ENCODE measurements around the gene ACTC1. TPM values are rescaled to one million over a fixed set of nuclear protein-coding genes. Genes with fewer than 3 reads are reported as not detected.
"Not testable (repeated sequence)": the region's sequence is repeated elsewhere in the genome, so short reads cannot be mapped to it uniquely, and the experiment has no call there.

The ACTC1 gene
- total RNA-seq, 2 experiments from 2014 or later: not detected

DNA sequence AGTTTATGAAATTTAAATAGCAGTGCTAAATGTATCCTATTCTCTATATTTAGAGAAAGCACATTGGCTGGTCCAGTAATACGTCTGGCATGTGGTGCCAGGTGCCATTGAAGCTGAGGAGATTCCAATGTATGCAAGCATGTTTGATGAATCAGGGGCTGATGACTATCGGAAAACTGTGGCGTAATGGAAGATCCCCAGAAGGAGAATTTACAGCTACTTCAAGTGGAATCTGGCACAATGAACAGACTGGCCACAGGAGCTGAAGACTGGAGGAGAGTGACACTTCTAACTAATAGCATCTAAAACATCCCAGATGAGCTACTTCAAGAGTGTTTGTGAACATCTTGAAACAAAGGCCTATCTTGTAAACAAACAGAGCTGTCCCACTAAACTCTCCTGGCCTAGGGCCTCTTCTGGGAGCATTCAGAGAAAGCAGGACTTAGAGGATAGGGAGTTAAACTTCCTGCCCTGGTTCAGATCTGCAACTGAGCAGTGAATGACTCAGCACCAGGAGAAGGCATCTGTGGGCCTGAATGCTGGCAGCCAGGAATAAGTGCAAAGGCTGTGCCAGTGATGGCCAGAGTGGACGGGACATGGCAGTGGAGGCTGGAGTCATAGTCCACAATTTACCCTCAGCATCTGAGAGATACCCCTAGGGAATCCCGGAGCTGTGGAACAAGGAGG is 15.2 kb upstream of the ACTC1 start:
- Mint-ChIP-seq H3K4me1 (no peaks in the 10 kb centered on the region), H3K4me3 (no peak overlapping the region), H3K27ac (no peak overlapping the region), H3K27me3 (peaks cover 40% of the 10 kb centered on the region), H3K36me3 (no peaks in the 10 kb centered on the region), H3K9me3 (no peaks in the 10 kb centered on the region)
- DNase-seq: no peak
- POLR2A ChIA-PET: no interaction called here
- no peak for ATAC-seq (ENCODE audit: low read depth)

DNA sequence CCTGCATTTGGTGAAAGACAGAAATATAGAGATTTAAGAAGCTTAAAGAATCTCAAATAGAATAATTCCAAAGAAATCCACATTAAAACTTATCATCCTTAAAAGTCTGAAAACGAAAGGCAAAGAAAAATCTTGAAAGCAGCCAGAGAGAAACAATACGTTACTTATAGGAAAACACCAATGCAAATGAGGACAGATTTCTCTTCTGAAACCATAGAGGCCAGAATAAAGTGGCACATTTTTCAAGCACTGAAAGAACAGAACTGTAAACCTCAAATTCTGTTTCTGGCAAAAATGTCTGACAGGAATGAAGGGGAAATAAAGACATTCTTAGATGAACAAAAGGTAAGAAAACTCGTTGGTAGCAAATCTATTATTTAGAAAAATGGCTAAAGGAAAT is 13.8 kb upstream of the ACTC1 start:
- ATAC-seq (ENCODE audit: low read depth) (no peak), DNase-seq (no peak)
- Mint-ChIP-seq H3K27me3 (peaks cover 39% of the 10 kb centered on the region), H3K36me3 (no peaks in the 10 kb centered on the region), H3K4me3 (no peak overlapping the region), H3K4me1 (no peaks in the 10 kb centered on the region), H3K27ac (no peak overlapping the region), H3K9me3 (no peaks in the 10 kb centered on the region)
- POLR2A ChIA-PET: no interaction called here

DNA sequence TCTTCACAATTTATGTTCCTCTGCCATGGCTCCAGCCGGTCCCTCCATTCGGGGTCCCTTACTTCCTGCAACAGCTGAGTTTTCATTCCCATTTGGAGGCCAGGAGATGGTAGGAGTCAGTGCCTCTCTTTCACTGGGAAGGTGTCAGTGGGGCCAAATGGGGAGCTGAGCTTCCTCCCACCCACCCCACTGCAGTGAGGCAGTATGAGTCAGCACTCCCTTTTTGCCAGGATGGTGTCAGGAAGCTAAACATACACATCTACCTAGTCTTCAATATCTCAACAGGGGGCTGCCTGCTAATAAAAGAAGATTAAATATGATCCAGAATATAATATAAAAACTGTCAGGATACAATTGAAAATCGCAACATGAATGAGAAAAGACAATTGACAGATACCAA is 12.7 kb upstream of the ACTC1 start:
- H3K4me3 Mint-ChIP-seq: no peak overlapping the region
- H3K4me1 Mint-ChIP-seq: no peaks in the 10 kb centered on the region
- peaks cover 32% of the 10 kb centered on the region for H3K27me3 Mint-ChIP-seq
- H3K27ac Mint-ChIP-seq: no peak overlapping the region
- ATAC-seq (ENCODE audit: low read depth) (no peak), DNase-seq (no peak)
- no peaks in the 10 kb centered on the region for H3K36me3 Mint-ChIP-seq
- no peaks in the 10 kb centered on the region for H3K9me3 Mint-ChIP-seq
- POLR2A ChIA-PET: no interaction called here

DNA sequence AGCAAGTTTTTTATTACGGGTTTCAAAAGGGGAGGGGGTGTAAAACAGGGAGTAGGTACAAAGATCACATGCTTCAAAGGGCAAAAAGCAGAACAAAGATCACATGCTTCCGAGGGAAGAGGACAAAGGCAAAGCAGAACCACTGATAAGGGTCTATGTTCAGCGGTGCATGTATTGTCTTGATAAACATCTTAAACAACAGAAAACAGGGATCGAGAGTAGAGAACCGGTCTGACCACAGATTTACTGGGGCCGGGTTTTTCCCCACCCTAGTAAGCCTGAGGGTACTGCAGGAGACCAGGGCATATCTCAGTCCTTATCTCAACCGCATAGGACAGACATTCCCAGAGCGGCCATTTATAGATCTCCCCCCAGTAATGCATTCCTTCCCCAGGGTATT is 11.9 kb upstream of the ACTC1 start:
- H3K4me3 Mint-ChIP-seq; H3K27ac Mint-ChIP-seq; H3K36me3 Mint-ChIP-seq; ATAC-seq (ENCODE audit: low read depth); H3K9me3 Mint-ChIP-seq; POLR2A ChIA-PET; DNase-seq; H3K4me1 Mint-ChIP-seq: not testable (repeated sequence)
- peaks cover 28% of the 10 kb centered on the region for H3K27me3 Mint-ChIP-seq

GRCh38 chr15:34804776-34805175 is 9.4 kb upstream of the ACTC1 start:
- Mint-ChIP-seq H3K4me3 (no peak overlapping the region), H3K27ac (no peak overlapping the region), H3K4me1 (no peaks in the 10 kb centered on the region), H3K9me3 (no peaks in the 10 kb centered on the region), H3K27me3 (peaks cover 26% of the 10 kb centered on the region), H3K36me3 (no peaks in the 10 kb centered on the region)
- POLR2A ChIA-PET: no interaction called here
- ATAC-seq (ENCODE audit: low read depth) (no peak), DNase-seq (no peak)

DNA sequence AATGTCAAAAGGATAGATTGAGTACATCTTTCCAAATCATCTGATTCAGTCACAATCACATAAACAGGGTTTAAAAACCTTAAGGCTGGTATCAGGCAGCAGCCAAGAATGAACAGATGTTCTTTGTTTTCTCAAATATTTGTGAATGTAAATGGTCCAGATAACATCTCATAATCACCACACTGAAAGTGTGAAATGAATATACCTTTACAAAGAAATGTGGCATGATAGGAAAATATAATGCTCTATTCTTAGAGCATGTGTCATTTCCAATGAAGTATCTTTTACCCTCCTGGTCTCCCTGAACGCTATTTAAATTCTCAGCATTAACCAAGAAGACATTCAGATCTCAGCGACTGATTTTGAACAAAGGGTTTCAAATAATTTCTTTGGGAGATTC is 8.8 kb upstream of the ACTC1 start:
- Mint-ChIP-seq H3K4me1 (no peaks in the 10 kb centered on the region), H3K36me3 (no peaks in the 10 kb centered on the region), H3K4me3 (no peak overlapping the region), H3K27ac (no peak overlapping the region), H3K9me3 (no peaks in the 10 kb centered on the region), H3K27me3 (peaks cover 25% of the 10 kb centered on the region)
- no peak for DNase-seq
- ATAC-seq (ENCODE audit: low read depth): no peak
- POLR2A ChIA-PET: no interaction called here

DNA sequence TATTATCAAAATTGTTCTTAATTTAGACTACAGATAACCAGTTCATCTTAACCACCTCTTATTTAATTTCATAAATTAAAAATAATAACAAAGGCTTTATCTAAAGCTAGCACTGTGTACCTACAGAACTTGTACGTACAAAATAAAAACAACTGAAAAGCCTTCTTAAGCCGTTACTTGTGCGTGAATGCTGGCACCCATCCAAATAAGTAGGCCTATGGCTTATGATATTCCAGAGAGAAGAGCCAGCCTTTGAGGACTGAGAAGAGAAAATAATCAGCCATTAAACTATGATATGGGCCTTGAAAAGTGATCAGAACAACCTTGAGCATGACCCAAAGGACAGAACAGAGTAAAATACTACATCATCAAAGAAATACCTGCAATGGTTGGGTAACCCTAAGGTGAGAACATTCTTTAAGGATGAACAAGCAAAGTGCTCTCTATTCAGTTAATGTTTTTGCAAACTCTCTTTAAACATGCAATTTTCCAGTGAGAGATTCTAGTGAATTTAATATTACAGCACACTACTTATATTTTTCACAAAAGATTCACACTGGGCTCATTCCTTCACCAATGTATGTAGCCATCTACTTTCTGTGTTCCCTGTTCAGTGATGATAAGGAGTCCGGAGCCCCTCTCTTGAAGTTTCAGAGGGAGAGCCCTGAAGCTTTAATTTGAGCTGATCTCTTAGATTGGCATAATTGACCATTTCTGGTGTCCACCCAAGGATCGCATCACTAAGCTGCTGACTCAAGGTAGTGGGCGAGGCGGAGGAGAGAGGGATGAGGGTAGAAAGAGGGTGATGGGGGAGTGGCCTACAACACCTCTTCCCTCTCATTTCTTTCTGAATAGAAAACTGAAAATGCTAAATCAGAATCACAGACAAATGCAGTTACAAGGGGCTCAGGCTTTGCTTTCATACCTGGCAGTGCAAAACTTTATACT is 7.7 kb upstream of the ACTC1 start:
- Mint-ChIP-seq H3K4me3 (no peak overlapping the region), H3K36me3 (no peaks in the 10 kb centered on the region), H3K27ac (no peak overlapping the region), H3K27me3 (peaks cover 25% of the 10 kb centered on the region), H3K4me1 (no peaks in the 10 kb centered on the region), H3K9me3 (no peaks in the 10 kb centered on the region)
- DNase-seq (no peak), ATAC-seq (ENCODE audit: low read depth) (no peak)
- POLR2A ChIA-PET: no interaction called here

GRCh38 chr15:34802371-34802770 is 7.0 kb upstream of the ACTC1 start:
- peaks cover 28% of the 10 kb centered on the region for H3K27me3 Mint-ChIP-seq
- POLR2A ChIA-PET: no interaction called here
- no peaks in the 10 kb centered on the region for H3K9me3 Mint-ChIP-seq
- H3K4me3 Mint-ChIP-seq: no peak overlapping the region
- ATAC-seq (ENCODE audit: low read depth): no peak
- no peaks in the 10 kb centered on the region for H3K36me3 Mint-ChIP-seq
- H3K27ac Mint-ChIP-seq: no peak overlapping the region
- no peaks in the 10 kb centered on the region for H3K4me1 Mint-ChIP-seq
- DNase-seq: no peak

GRCh38 chr15:34799149-34800101 is 4.1 kb upstream of the ACTC1 start:
- no peak for ATAC-seq (ENCODE audit: low read depth)
- Mint-ChIP-seq H3K9me3 (no peaks in the 10 kb centered on the region), H3K27me3 (peaks cover 43% of the 10 kb centered on the region), H3K4me1 (no peaks in the 10 kb centered on the region), H3K27ac (no peak overlapping the region), H3K36me3 (peaks cover 1% of the 10 kb centered on the region), H3K4me3 (no peak overlapping the region)
- no peak for DNase-seq
- POLR2A ChIA-PET: no interaction called here

GRCh38 chr15:34796847-34797435 is 1.6 kb upstream of the ACTC1 start:
- no peak for ATAC-seq (ENCODE audit: low read depth)
- no peaks in the 10 kb centered on the region for H3K4me1 Mint-ChIP-seq
- DNase-seq: no peak
- H3K9me3 Mint-ChIP-seq: no peaks in the 10 kb centered on the region
- peaks cover 63% of the 10 kb centered on the region for H3K27me3 Mint-ChIP-seq
- H3K36me3 Mint-ChIP-seq: peaks cover 1% of the 10 kb centered on the region
- no peak overlapping the region for H3K4me3 Mint-ChIP-seq
- H3K27ac Mint-ChIP-seq: no peak overlapping the region
- POLR2A ChIA-PET: no interaction called here

GRCh38 chr15:34794590-34795206 is 651 bp downstream of the ACTC1 start:
- ATAC-seq (ENCODE audit: low read depth): no peak

DNA sequence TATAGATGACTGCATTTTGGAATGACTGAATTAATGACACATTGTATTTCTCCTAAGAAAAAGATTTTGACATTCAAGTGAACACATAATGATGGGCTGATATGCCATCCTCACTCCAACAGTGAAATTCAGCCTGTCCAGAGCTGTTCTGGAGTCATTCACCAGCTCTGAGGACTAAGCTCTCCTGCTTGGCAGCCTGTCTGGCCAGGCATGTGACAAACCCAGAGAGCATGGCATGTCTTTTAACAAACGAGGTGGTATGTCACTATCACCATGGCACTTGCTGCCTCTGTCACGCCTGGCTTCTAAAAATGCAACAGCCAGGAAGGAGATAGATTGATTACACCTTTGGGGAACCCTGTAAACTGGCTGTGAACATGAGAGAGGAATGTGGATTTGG is 1.4 kb downstream of the ACTC1 start:
- H3K9me3 Mint-ChIP-seq: no peaks in the 10 kb centered on the region
- peaks cover 72% of the 10 kb centered on the region for H3K27me3 Mint-ChIP-seq
- no peak for ATAC-seq (ENCODE audit: low read depth)
- H3K36me3 Mint-ChIP-seq: peaks cover 1% of the 10 kb centered on the region
- POLR2A ChIA-PET: no interaction called here
- no peak overlapping the region for H3K4me3 Mint-ChIP-seq
- no peaks in the 10 kb centered on the region for H3K4me1 Mint-ChIP-seq
- DNase-seq: no peak
- no peak overlapping the region for H3K27ac Mint-ChIP-seq

More at GRCh38 chr15:34794590-34795206, 651 bp downstream of the ACTC1 start:
- H3K9me3 Mint-ChIP-seq: no peaks in the 10 kb centered on the region
- no peak for DNase-seq
- H3K4me3 Mint-ChIP-seq: no peak overlapping the region
- H3K27me3 Mint-ChIP-seq: peaks cover 68% of the 10 kb centered on the region
- no peak overlapping the region for H3K27ac Mint-ChIP-seq
- POLR2A ChIA-PET: no interaction called here
- no peaks in the 10 kb centered on the region for H3K4me1 Mint-ChIP-seq
- H3K36me3 Mint-ChIP-seq: peaks cover 1% of the 10 kb centered on the region

DNA sequence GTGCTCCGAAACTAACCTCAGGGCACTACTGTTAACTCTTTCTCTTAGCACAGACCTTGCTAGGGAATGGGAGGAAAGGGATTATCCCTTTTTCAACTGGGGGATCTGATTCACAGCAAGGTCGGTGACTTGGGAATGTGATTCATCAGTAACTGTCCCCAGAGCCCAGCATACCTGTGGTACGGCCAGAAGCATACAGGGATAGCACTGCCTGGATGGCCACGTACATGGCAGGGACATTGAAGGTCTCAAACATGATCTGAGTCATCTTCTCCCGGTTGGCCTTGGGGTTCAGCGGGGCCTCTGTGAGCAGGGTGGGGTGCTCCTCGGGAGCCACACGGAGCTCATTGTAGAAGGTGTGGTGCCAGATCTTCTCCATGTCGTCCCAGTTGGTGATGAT is 2.3 kb downstream of the ACTC1 start:
- POLR2A ChIA-PET: no interaction called here
- DNase-seq (no peak), ATAC-seq (ENCODE audit: low read depth) (no peak)
- peaks cover 1% of the 10 kb centered on the region for H3K36me3 Mint-ChIP-seq
- no peak overlapping the region for H3K27ac Mint-ChIP-seq
- H3K4me1 Mint-ChIP-seq: no peaks in the 10 kb centered on the region
- H3K9me3 Mint-ChIP-seq: no peaks in the 10 kb centered on the region
- no peak overlapping the region for H3K4me3 Mint-ChIP-seq
- peaks cover 68% of the 10 kb centered on the region for H3K27me3 Mint-ChIP-seq
